SU-DHL-6 (cell line): ENCODE results near the gene RALY.

Source experiments
- H2AFZ ChIP-seq: fragments of 200-600 bp; sonication (generic); 2 replicates; pipeline ENCODE4 v1.6.1; 2014; ENCODE audit warnings: low read depth, mild to moderate bottlenecking, moderate library complexity, mixed read lengths, antibody characterized with exemption, low read length; ENCODE audit not compliant: severe bottlenecking
- H3F3A ChIP-seq: fragments of 200-600 bp; shearing (Covaris generic); 2 replicates; pipeline ENCODE4 v1.6.0; 2016; ENCODE audit warnings: antibody characterized with exemption, mild to moderate bottlenecking; ENCODE audit not compliant: insufficient read depth
- H3K27ac ChIP-seq: fragments of 200-600 bp; sonication (generic); 2 replicates; pipeline ENCODE4 v1.5.1; 2016; ENCODE audit warnings: low read depth, mild to moderate bottlenecking, low read length, moderate library complexity, mixed read lengths
- H3K27me3 ChIP-seq: fragments of 200-600 bp; sonication (generic), shearing (Covaris generic); 2 replicates; pipeline ENCODE4 v1.6.0; 2014; ENCODE audit warnings: mild to moderate bottlenecking, low read length
- H3K36me3 ChIP-seq: fragments of 200-600 bp; sonication (generic); 2 replicates; pipeline ENCODE4 v1.6.1; 2014; ENCODE audit warnings: mild to moderate bottlenecking, low read length, mixed read lengths
- H3K4me2 ChIP-seq: fragments of 300-600, 200-600 bp; shearing (Covaris generic), sonication (generic); 2 replicates; pipeline ENCODE4 v1.6.0; 2014; ENCODE audit warnings: low read length, low read depth, mild to moderate bottlenecking; ENCODE audit not compliant: poor library complexity, severe bottlenecking
- H3K4me3 ChIP-seq: fragments of 200-600 bp; sonication (generic); 2 replicates; pipeline ENCODE4 v1.5.1; 2014; ENCODE audit warnings: antibody characterized with exemption, low read length, mild to moderate bottlenecking, mixed read lengths; ENCODE audit not compliant: insufficient read depth, poor library complexity, severe bottlenecking
- H3K79me2 ChIP-seq: fragments of 200-600 bp; sonication (generic); 2 replicates; pipeline ENCODE4 v1.6.1; 2014; ENCODE audit warnings: mild to moderate bottlenecking, low read length, moderate library complexity; ENCODE audit not compliant: insufficient read depth
- H3K9ac ChIP-seq: fragments of 200-600 bp; sonication (generic); 2 replicates; pipeline ENCODE4 v1.7.0; 2014; ENCODE audit warnings: mild to moderate bottlenecking, low read length
- H3K9me2 ChIP-seq: fragments of 200-600 bp; sonication (generic); replicated peaks from 2 replicates; pipeline ENCODE4 v1.6.1; 2014; ENCODE audit warnings: low read length; ENCODE audit not compliant: insufficient read depth
- H3K9me3 ChIP-seq: fragments of 200-600 bp; sonication (generic); 2 replicates; pipeline ENCODE4 v1.6.1; 2014; ENCODE audit warnings: low read length, mixed read lengths; ENCODE audit not compliant: insufficient read depth
- H4K20me1 ChIP-seq: fragments of 200-600 bp; sonication (generic); 2 replicates; pipeline ENCODE4 v1.6.1; 2014; ENCODE audit warnings: low read depth, mild to moderate bottlenecking, antibody characterized with exemption, low read length, moderate library complexity, mixed read lengths
- EZH2phosphoT487 ChIP-seq: fragments of 200-600 bp; sonication (generic), shearing (Covaris generic); conservative IDR thresholded peaks from 2 replicates; pipeline ENCODE4 v1.6.1; 2018; ENCODE audit warnings: mild to moderate bottlenecking, antibody characterized with exemption, low read length, moderate library complexity, mixed read lengths
- TF ChIP-seq, protein P1 (sequence below): fragments of 200-600 bp; sonication (generic); IDR thresholded peaks from one replicate; pipeline ENCODE4 v1.5.1; 2017; ENCODE audit warnings: antibody characterized with exemption, mild to moderate bottlenecking, low read length, moderate library complexity; ENCODE audit not compliant: insufficient read depth, poor library complexity, severe bottlenecking

The RALY gene

DNA sequence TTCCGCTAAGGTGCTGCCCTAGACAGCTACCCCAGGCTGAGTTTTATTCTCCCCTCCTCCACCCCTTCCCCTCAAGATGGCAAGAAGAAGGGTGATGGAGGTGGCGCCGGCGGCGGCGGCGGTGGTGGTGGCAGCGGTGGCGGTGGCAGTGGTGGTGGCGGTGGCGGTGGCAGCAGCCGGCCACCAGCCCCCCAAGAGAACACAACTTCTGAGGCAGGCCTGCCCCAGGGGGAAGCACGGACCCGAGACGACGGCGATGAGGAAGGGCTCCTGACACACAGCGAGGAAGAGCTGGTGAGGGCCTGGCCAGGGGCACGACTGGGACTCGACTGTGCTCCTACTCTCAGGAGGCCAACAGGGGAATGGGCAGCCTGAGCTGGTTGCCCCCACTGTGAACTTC, 83.2 kb downstream of the RALY start:
- H4K20me1 ChIP-seq = no peaks in the 10 kb centered on the region
- H3K4me2 ChIP-seq = no peak overlapping the region
- no peaks in the 10 kb centered on the region for H3K36me3 ChIP-seq
- H2AFZ ChIP-seq = no peak overlapping the region
- no peak overlapping the region for H3K4me3 ChIP-seq
- H3F3A ChIP-seq = no peaks in the 10 kb centered on the region; the same call in 1 of the 2 replicates
- TF ChIP-seq, protein P1, sequence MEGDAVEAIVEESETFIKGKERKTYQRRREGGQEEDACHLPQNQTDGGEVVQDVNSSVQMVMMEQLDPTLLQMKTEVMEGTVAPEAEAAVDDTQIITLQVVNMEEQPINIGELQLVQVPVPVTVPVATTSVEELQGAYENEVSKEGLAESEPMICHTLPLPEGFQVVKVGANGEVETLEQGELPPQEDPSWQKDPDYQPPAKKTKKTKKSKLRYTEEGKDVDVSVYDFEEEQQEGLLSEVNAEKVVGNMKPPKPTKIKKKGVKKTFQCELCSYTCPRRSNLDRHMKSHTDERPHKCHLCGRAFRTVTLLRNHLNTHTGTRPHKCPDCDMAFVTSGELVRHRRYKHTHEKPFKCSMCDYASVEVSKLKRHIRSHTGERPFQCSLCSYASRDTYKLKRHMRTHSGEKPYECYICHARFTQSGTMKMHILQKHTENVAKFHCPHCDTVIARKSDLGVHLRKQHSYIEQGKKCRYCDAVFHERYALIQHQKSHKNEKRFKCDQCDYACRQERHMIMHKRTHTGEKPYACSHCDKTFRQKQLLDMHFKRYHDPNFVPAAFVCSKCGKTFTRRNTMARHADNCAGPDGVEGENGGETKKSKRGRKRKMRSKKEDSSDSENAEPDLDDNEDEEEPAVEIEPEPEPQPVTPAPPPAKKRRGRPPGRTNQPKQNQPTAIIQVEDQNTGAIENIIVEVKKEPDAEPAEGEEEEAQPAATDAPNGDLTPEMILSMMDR = no peak
- H3K27ac ChIP-seq = no peak overlapping the region
- H3K9me2 ChIP-seq = no peaks in the 10 kb centered on the region
- H3K27me3 ChIP-seq = no peaks in the 10 kb centered on the region
- no peaks in the 10 kb centered on the region for H3K9me3 ChIP-seq
- no peak overlapping the region for H3K9ac ChIP-seq
- peaks cover 13% of the 10 kb centered on the region for H3K79me2 ChIP-seq

DNA sequence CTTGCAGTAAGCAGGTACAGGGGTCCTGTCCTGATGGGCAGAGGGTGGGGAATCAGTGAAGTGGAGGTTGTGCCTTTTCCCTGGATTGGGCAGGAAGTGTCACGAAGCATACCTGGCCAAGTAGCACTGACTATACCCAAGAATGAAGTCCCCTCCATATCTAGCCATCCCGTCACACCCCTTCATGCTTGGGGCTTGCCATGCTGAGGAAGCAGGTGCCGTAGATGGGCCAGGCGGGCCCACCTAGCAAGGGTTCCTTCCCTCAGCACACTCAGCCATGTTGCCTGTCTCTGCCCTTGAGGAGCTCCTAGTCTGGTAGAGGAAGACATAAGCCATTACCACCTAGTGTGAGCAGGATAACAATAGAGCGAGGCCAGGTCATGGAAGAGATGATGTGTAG, 84.8 kb downstream of the RALY start:
- Histone ChIP-seq H3K4me2 (no peak overlapping the region), H4K20me1 (no peaks in the 10 kb centered on the region)

DNA sequence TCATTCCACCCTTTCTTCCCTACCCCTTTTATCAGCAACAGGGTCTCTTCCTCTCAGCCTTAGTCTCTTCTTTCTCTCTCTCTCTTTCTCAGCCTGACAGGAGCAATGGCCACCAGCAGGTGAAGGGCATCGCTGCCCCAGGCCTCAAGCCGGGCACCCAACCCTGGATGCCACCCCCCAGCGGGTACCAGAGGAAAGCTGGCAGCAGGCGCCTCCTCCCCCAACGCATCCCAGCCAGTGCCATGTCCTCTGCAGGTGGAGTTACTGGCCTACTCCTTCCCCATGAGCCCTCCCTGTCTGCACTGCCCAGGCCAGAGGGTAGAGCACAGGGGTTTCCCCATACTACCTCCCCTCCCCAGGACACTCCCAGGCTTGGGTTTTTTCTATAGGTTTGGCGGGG, 86.1 kb downstream of the RALY start:
- H3K9ac ChIP-seq = no peak overlapping the region
- no peak overlapping the region for H3K4me3 ChIP-seq
- TF ChIP-seq, protein P1 = no peak
- TF ChIP-seq EZH2phosphoT487 = no peak
- no peak overlapping the region for H2AFZ ChIP-seq
- H3K27ac ChIP-seq = no peak overlapping the region
- no peaks in the 10 kb centered on the region for H3K9me3 ChIP-seq
- H3K4me2 ChIP-seq = no peak overlapping the region
- H3K36me3 ChIP-seq = no peaks in the 10 kb centered on the region
- H3F3A ChIP-seq = peaks cover 11% of the 10 kb centered on the region; the same call in 1 of the 2 replicates
- no peaks in the 10 kb centered on the region for H3K79me2 ChIP-seq
- no peaks in the 10 kb centered on the region for H4K20me1 ChIP-seq
- no peaks in the 10 kb centered on the region for H3K9me2 ChIP-seq
- no peaks in the 10 kb centered on the region for H3K27me3 ChIP-seq

More for the DNA sequence above, 84.8 kb downstream of the RALY start:
- Histone ChIP-seq H3K79me2 (no peaks in the 10 kb centered on the region), H3F3A (peaks cover 3% of the 10 kb centered on the region; the same call in 1 of the 2 replicates), H3K27ac (no peak overlapping the region), H2AFZ (no peak overlapping the region), H3K27me3 (no peaks in the 10 kb centered on the region), H3K9me2 (no peaks in the 10 kb centered on the region), H3K9ac (no peak overlapping the region), H3K4me3 (no peak overlapping the region), H3K36me3 (no peaks in the 10 kb centered on the region), H3K9me3 (no peaks in the 10 kb centered on the region)
- TF ChIP-seq, protein P1 = no peak
- TF ChIP-seq EZH2phosphoT487 = no peak
